ENCODE measurements around the gene TOGARAM2.
"Not testable (repeated sequence)": the region's sequence is repeated elsewhere in the genome, so short reads cannot be mapped to it uniquely, and the experiment has no call there.

TOGARAM2 gene

DNA sequence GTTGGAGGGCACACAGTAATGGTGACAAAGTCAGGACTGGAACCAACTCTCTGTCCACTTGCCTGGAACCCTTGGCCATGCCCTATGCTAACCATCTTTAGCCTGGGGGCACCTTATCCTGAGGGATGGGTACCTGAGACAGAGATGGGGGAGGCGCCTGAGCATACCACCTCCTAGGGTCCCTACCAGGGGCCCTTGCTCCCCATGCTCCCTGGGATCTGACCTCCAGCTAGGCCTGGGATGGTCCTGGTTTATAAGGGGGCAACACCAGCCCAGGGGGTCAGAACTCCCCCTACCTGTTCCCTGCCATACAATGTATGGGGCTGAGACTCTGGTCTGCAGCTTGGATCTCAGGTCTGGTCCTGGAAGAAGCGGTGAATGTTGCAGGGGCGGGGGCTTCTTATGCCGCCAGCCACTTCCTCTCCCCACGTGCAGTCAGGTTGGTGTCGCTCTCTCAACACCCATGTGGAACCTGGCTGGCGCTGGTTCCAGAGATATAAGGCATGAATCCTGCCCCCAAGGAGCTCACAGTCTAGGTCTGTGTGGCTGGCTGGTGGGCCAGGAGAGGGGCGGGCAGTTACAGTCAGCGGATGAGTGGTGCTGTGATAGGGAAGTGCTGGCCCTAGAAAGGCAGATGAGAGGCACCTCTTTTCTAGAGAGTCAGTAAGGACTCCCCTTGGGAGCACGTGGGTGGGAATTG lies 3.8 kb upstream of the TOGARAM2 start:
- DNase-seq (ENCODE audit: low read depth), result no peak

DNA sequence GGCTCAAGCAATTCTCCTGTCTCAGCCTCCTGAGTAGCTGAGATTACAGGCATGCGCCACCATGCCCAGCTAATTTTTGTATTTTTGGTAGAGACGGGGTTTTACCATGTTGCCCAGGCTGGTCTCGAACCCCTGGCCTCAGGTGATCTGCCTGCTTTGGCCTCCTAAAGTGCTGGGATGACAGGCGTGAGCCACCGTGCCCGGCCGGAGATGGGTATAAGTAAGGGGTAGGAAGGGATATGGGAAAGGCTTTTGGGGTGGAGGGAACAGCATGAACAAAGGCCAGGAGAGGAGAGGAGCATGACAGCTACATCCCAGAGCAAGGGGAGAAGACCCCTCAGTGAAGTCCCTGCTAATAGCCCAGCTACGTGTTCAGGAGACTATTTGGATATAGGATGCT lies 3.1 kb upstream of the TOGARAM2 start:
- not testable (repeated sequence) for DNase-seq (ENCODE audit: low read depth)

DNA sequence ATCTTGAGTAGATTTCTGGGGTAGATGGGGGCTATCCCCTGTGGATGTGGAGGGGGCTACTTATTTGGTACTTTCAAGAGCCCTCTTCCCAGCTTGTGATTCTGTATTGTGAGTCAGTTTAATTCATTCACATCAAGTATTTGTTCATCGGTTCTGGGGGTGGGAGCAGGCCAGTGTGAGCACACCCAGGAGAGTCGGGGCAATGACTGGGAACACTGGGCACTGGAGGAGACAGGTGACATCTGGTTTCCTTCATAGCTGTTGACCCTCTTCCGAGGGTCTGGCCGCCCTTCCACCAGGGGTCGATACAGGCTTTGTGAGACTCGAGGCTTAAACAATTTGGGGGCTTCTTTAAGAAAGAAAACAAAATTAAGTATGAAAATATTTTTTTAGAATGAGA lies 2.5 kb upstream of the TOGARAM2 start:
- DNase-seq (ENCODE audit: low read depth), result no peak

DNA sequence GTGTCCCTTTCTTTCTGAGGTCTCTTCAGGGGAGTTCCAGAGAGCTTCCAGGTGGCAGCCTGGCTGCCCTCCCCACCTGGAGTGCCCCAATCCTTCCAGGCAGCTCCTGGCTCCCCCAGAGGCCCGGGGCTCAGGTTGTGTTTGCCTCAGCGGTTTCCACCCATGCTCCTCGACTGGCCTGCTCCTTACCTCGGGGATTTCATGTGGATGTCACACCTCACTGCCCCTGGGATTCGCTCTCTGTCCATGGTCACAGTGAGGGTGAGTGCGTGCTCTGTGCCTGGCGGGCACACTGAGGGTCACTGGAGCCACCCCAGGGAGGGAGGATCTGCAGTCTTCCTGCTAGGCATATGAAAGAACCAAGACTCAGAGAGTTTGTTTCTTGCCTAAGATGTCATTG lies 2.1 kb upstream of the TOGARAM2 start:
- no peak for DNase-seq (ENCODE audit: low read depth)

DNA sequence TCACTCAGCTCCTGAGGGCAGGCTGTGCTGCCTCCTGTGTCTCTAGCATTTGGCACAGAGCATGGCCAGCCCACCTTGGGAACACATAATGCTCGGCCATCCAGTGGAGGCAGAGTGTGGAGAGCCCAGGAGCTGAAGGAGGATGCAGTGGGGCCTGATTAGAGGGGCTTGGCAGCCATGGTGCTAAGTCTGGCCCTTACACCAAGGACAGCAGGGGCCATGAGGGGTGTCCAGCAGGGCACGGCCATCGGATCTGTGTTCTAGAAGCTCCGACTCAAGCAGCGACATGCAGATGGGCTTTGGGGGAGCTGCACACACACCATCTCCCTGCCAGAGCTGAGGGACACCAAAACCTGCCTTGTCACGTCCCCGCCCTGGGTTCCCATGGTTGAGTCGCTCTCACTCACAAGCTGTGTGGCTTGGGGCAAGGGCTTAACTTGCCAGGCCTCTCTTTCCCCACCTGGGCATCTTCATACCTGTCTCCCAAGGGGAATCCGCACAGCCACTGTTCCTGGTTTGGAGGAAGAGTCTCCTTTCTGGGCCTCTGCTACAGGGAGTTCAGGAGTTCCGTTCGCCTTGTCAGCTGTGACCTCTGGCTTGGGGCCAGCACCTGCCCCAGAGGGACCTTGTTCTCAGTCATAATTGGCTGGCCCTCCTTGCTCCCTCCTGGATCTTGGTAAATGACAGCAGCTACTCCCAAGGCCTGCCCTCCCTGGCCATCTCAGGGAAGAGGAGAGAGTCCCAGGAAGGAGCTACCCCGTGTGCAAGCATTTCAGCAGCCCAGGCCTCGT lies 1.3 kb upstream of the TOGARAM2 start:
- no peak for DNase-seq (ENCODE audit: low read depth)

DNA sequence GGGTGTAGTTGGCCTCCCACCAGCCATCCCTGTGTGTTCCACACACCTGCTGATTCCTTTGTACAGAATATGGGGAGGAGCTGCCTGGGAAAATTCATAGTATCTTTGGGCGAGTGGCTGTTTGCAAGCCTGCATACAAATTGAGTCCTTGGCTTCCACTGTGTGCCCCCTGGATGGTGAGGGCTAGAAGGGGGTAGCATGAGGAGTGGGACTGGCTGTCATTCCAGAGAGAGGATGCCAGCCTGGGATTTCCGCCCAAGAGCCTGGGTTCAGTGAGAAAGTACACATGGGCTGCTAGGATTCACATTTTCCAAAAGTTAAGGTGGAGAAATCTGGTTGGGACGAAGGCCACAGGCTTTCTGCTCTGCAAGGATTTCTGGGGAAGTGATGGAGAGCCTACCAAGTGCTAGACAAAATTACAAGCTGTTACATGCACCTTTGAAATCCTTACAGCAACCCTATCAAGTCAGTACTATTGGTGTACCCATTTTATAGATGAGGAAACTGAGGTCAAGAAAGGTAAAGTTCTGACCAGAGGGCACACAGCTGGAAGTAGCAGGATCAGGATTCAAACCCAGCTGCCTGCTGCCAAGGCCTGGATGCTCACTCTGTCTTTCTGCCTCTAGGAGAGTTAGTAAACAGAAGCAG lies 606 bp upstream of the TOGARAM2 start:
- DNase-seq (ENCODE audit: low read depth), result no peak

DNA sequence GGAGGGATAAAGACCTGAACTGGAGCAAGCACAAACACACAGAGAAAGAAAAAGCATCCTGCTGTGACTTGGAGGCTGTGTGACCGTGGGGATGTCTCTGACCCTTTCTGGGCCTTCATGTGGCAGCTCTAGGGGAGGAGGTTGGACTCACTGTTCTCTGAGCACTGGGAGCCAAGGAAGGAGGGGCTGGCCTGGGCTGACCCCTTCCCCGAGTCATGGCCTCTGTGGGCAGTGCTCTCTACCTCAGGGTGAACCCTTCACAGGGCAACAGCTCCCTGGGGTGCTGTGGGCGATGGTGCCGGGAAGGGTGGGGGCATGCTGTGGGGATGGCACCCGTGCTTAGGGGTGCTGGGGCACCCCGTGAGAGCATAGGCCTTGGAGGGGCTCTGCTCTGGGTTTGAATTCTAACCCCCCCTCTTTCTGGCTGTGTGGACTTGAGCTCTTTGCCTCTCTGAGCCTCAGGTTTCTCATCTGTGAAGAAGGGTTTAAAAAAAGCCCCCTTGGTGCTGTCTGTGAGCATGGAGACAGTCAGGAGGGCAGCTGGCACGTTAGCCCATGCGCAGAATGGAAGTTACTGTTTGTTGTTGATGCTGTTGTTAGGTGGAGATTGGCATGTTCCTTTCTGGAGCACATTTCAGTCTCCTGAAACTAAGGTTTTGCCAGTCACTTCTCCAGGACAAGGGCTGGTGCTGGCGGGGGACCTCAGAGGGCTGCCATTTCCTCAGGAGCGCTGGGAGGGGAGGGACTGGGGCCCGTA lies 700 bp downstream of the TOGARAM2 start:
- DNase-seq (ENCODE audit: low read depth), result no peak

DNA sequence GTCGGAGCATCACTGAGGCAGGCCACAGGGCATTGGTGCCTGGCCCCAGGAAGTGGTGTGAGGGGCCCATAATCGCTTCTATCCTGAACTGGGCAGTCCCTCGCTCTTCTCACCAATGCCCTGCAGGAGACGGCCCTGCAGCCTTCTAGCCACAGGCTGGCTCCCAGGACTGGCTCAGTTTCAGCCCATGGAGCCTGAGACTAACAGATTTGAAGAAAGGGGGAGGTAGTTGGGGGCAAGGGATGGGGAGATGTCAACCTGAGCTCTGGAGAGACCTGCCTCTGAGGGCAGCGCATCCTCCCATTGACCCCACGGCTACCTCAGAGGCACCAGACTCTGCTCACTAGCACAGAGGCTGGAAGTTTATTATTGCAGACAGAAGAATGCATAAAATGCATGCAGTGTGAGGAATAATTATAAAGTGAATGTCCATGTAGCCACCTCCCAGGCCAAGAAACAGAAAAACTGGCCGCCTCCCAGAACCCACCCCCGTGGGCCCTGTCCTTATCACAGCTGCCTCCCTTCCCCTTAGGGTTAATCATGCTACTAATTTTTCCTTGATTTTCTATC lies 1.4 kb downstream of the TOGARAM2 start:
- DNase-seq (ENCODE audit: low read depth), result no peak

DNA sequence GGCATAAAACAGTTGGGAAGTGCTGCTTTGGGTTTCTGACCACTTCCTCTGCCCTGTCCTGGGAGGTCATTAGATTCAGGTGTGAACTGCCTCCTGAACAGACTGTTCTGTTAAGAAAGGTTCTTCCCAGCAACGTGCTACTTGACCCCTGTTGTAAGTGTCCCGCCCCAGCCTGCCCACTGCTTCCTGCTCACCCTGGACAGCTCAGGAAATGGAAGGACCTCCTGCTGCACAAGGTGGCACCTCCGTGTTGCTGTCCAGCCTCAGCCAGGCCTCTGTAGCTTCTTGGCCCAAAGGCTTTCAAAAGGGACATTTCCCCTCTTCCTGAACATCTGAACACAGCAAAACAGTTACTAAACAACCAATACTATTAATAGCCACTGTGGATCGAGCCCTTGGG lies 5.3 kb downstream of the TOGARAM2 start:
- DNase-seq (ENCODE audit: low read depth), result no peak

DNA sequence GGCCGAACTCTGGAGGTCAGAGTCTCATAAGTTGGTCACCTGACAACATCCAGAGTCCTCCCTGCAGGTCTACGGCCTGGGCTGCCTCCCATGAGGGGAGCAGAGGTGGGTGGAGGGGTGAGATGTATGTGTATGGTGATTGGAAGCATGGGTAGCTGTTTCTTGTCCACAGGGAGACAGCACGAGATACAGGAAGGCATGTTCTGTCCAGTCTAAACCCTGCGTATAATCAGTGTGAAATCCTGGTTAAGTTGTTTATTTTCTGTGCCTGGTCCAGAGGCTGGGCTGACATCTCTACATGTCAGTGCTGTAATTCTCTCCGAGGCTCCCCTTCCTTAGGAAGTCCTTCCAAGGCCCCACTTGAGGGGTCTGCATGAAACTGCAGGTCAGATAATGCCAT lies 8.9 kb downstream of the TOGARAM2 start:
- no peak for DNase-seq (ENCODE audit: low read depth)

DNA sequence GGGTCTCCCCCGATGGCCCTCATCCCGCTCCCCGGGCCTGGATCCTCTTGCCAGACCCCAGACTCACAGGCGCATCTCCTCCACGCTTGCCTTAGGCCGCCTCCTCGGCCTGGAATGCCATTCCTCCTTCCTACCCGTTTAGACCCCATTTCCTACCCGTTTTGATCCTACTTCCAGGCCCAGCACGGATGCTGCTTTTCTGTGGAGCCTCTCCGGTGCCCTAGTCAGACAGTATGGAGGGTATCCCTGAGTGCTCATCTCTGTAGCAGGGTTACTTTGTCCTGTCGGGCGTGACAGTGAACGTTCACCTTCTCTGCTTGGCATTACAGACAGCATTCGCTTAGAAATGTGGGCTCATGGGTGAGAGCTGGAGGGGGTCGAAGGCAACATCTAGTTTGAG lies 9.3 kb downstream of the TOGARAM2 start:
- no peak for DNase-seq (ENCODE audit: low read depth)

DNA sequence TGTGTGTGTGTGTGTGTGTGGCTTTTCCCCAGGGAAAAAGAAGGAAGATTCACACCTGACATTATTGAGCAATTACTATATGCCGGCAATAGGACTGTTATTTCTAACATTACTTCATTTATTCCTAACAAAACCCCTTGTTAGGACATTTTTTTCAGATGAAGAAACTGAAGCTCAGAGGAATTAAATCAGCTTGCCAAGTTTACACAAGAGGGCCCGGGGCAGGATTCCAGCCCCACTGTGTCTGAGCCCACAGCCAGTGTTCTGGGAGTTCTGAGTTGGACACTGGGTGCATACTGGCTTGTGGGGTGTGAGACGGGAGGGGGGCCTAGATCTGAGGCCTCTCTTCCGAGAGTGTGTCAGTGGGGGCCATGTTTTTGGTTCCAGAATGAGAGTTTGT lies 9.9 kb downstream of the TOGARAM2 start:
- DNase-seq (ENCODE audit: low read depth), result no peak

DNA sequence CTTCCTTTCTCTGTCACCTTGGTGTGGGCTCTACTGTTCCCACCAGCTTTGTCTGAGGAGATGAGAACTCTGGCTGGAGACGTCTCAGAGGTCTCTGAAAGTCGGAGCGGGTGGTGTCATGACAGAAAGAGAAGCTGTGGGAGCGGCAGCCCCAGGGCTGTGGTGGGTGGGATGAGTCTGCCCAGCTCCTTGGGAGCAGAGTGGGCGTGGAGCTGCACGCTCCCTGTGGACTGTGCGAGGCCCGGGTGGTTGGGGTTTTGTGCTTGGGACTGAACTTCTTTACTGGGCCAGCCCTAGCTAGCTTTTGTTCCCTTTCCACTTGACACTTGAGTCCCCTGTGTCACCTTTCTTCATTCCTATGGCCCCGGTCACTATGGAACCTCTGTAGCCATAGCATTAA lies 10.4 kb downstream of the TOGARAM2 start:
- no peak for DNase-seq (ENCODE audit: low read depth)

DNA sequence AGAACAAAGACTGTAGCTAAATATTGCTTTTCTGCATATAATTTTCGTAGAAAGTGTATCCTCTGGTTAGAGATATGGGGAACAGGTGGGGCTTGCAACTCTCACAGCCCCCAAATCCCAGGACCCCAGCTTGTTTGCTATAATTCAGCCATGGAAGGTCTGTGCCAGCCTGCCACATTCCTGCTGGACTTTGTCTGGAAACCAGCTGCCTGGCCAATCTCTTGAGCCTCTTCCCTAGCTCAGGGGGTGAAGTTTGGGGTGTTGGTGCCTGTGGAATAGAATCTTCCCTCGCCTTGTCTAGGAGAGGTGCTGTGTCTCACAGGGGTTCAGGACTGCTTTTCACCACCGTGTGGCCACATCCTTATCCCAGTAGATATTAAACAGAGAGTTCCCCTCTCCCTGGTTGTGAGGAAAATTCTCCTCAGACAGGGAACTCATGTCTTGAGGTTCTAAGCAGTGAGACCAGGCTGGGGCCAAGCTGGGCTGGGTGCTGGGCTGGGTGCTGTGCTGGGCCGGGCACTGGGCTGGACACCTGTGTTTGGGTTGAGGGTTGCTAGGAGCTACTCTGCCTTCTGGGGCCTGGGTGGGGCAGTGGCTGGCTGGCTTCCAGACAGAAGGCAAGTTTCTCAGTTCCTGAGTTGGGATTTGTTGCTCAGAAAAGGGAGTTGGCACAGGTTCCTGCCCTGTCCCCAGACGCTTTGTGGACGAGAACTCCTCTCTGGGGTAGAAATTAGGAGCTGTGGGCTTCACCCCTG lies 12.3 kb downstream of the TOGARAM2 start:
- no peak for DNase-seq (ENCODE audit: low read depth)

DNA sequence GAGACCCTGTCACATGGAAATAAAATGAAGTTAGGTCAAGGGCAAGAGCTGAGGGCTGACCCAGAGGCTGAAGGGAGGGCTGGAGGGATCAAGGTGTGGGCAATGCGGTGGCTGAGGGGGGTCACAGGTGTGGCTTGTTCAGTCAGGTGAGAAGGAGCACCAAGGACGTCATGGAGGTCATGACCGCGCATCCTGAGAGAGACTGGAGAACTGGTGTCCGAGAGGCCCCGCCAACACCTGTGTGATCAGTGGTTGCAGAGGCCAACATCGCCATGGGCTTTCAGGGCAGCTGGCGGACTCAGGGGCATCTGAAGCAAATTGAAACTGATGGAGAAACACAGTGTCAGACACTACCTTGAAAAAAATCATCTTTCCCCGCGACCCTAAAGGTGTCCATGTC lies 13.0 kb downstream of the TOGARAM2 start:
- no peak for DNase-seq (ENCODE audit: low read depth)

DNA sequence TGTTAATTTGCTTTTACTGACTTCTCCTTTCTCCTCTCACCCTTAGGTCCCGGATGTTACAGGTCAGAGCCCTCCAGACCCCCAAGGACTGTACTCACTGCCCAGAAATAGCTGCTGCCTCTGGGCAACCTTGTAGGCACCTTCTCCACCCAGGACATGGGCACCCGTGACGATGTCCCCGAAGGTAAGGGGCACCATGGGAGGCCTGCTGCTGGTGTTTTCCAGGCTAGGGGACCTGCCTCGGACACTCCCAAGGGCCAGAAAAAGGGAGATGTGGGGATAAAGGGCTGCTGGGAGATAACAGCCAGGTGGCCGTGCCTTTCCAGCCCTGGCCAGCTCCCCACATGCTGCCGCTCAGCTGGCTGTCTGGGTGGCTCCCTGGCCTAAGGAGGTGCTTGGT lies 13.6 kb downstream of the TOGARAM2 start:
- DNase-seq (ENCODE audit: low read depth), result no peak

DNA sequence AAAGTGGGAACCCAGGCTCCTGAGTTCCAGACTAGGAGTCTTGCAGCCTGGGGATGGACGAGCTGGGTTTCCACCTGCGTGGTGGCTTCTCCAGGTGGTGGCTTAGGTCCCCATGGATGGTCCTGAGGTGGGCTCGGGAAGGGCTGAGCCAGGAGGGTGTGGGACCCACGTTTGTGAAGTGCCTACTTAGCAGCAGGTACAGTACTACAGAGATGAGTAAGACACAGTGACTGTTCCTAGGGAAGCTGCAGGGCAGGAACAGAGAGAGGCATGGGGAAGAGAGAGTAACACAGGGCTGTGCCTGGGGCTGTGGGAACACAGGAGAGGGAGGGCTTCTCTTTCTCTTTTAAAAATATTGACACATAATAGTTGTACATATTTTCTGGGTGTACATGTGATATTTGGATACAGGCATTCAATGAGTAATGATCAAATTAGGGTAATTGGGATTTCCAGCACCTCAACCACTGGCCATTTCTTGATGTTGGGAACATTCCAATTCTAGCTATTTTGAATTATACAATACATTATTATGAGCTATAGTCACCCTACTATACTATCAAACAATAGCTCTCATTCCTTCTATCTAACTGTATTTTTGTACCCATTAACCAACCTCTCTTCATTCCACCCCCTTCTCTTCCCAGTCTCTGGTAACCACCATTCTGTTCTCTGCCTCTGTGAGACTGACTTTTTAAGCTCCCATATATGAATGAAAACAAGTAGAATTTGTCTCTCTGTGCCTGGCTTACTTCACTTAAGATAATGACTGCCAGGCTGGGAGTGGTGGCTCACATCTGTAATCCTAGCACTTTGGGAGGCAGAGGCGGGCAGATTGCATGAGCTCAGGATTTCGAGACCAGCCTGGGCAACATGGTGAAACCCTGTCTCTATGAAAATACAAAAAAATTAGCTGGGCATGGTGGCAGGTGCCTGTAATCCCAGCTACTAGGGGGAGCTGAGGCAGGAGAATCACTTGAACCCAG lies 15.0 kb downstream of the TOGARAM2 start:
- no peak for DNase-seq (ENCODE audit: low read depth)

DNA sequence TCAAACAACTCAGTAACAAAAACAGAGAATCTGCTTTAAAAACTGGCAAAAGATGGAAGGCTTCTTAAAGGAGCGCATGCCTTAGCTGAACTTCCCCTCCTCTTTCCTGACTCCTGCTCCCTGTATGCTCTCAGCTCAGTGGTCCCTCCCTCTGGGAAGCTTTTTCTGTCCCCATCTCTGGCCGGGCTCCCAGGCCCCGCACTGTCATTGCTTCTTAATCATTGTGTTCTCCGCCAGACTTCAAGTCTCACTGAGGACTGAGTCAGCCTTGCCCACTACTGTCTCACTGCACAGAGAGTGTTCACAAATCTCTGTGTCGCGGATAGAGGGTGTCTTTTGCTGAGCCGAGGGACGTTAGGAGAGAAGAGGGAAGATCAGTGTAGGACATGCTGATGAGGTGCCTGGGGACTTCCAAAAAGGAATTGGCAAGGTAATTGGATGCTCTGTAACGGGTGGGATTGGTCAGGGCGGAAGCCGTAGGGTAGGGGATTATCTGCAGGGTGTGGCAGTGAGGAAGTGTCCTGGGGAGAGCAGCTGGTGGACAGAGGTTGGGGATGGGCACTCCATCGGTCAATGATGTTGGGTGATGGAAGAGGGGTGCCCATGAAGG lies 16.2 kb downstream of the TOGARAM2 start:
- no peak for DNase-seq (ENCODE audit: low read depth)

DNA sequence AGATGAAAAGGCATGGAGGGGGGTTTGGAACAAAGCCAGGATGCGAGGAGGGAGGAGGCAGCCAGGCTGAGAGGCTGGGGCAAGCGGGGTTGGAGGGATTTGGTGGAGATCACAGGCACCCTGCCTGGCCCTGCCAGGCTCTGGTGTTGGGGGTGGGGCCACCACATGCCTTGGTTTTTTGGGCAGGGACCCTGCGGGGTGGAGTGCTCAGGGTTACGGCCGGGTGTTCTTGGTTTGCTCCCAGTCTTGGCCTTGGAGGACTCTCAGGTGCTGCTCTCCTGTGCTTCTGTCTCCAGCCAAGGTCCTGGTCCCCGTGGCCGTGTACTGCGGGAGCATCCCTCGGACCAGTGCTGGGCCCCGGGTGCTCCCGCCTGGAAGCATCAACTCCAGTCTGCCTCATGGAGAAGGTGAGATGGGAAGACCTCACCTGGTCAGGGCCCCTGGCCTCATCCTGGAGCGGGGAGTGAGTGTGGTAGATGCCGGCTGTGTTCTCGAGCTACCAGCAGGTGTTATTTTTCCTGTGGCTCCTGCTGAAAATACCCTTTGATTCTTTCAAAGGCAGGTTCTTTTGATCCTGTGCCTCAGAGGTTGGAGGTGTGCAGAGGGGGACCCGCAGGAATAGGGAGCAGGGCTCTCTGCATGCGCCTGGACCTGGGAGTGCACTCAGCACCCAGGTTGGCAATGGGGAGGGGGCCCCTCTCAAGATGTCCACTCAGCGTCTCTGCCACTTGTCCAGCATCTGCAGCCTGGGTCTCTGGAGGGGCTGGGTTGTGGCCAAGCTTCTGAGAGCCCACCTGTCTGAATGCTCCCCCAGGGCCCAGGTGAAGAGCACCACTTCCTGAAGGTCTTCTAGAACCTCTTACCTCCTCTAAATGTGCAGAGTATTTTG lies 17.0 kb downstream of the TOGARAM2 start:
- DNase-seq (ENCODE audit: low read depth), result no peak

Data from activated gamma-delta T cell treated with anti-CD3 and anti-CD28 coated beads, Interleukin-2, amount 50 U/mL, for 16 hours (primary cell).